Measurements from ENCODE around the gene NHERF2. TPM values are rescaled to one million over a fixed set of nuclear protein-coding genes. Genes with fewer than 3 reads are reported as not detected.

NHERF2 gene
- total and polyA plus RNA-seq, 9 of the 15 experiments (the other 6 are each of a cell fraction or from before 2014, with no cell fraction given): 0.15 to 42.0 (median 12.5) TPM

GRCh38 chr16:1982991-1983543, 43.6 kb upstream of the NHERF2 start (continued):
- TF ChIP-seq, protein P1, sequence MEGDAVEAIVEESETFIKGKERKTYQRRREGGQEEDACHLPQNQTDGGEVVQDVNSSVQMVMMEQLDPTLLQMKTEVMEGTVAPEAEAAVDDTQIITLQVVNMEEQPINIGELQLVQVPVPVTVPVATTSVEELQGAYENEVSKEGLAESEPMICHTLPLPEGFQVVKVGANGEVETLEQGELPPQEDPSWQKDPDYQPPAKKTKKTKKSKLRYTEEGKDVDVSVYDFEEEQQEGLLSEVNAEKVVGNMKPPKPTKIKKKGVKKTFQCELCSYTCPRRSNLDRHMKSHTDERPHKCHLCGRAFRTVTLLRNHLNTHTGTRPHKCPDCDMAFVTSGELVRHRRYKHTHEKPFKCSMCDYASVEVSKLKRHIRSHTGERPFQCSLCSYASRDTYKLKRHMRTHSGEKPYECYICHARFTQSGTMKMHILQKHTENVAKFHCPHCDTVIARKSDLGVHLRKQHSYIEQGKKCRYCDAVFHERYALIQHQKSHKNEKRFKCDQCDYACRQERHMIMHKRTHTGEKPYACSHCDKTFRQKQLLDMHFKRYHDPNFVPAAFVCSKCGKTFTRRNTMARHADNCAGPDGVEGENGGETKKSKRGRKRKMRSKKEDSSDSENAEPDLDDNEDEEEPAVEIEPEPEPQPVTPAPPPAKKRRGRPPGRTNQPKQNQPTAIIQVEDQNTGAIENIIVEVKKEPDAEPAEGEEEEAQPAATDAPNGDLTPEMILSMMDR (IDR thresholded peaks at IDR 0.05 in 2 of 3, conservative IDR thresholded peaks at IDR 0.05 in 1 of 3; ENCODE audit: insufficient read depth in 2 of 3, low read depth in 1 of 3, low read length in 3 of 3): 0 out of 6 replicates have a peak, but pooled peaks of 1 of the 3 experiments have one; percentile 38
- no peak for TF ChIP-seq EHMT2 (IDR thresholded peaks at IDR 0.05)
- TF ChIP-seq SMARCA5 (IDR thresholded peaks at IDR 0.05): peak; percentile 36; the same call in 1 of the 2 replicates
- no peak for TF ChIP-seq TAF1 (IDR thresholded peaks at IDR 0.05; ENCODE audit: control insufficient read depth, extremely low read depth, insufficient read depth, low read length, severe bottlenecking)
- no peak for TF ChIP-seq BACH1 (tag; IDR thresholded peaks at IDR 0.05)
- 0 out of 2 replicates have a peak, but pooled peaks have one; percentile 35 for TF ChIP-seq FOXK1 (CRISPR knock-in tag; IDR thresholded peaks at IDR 0.05; ENCODE audit: borderline replicate concordance)
- TF ChIP-seq, protein P2, sequence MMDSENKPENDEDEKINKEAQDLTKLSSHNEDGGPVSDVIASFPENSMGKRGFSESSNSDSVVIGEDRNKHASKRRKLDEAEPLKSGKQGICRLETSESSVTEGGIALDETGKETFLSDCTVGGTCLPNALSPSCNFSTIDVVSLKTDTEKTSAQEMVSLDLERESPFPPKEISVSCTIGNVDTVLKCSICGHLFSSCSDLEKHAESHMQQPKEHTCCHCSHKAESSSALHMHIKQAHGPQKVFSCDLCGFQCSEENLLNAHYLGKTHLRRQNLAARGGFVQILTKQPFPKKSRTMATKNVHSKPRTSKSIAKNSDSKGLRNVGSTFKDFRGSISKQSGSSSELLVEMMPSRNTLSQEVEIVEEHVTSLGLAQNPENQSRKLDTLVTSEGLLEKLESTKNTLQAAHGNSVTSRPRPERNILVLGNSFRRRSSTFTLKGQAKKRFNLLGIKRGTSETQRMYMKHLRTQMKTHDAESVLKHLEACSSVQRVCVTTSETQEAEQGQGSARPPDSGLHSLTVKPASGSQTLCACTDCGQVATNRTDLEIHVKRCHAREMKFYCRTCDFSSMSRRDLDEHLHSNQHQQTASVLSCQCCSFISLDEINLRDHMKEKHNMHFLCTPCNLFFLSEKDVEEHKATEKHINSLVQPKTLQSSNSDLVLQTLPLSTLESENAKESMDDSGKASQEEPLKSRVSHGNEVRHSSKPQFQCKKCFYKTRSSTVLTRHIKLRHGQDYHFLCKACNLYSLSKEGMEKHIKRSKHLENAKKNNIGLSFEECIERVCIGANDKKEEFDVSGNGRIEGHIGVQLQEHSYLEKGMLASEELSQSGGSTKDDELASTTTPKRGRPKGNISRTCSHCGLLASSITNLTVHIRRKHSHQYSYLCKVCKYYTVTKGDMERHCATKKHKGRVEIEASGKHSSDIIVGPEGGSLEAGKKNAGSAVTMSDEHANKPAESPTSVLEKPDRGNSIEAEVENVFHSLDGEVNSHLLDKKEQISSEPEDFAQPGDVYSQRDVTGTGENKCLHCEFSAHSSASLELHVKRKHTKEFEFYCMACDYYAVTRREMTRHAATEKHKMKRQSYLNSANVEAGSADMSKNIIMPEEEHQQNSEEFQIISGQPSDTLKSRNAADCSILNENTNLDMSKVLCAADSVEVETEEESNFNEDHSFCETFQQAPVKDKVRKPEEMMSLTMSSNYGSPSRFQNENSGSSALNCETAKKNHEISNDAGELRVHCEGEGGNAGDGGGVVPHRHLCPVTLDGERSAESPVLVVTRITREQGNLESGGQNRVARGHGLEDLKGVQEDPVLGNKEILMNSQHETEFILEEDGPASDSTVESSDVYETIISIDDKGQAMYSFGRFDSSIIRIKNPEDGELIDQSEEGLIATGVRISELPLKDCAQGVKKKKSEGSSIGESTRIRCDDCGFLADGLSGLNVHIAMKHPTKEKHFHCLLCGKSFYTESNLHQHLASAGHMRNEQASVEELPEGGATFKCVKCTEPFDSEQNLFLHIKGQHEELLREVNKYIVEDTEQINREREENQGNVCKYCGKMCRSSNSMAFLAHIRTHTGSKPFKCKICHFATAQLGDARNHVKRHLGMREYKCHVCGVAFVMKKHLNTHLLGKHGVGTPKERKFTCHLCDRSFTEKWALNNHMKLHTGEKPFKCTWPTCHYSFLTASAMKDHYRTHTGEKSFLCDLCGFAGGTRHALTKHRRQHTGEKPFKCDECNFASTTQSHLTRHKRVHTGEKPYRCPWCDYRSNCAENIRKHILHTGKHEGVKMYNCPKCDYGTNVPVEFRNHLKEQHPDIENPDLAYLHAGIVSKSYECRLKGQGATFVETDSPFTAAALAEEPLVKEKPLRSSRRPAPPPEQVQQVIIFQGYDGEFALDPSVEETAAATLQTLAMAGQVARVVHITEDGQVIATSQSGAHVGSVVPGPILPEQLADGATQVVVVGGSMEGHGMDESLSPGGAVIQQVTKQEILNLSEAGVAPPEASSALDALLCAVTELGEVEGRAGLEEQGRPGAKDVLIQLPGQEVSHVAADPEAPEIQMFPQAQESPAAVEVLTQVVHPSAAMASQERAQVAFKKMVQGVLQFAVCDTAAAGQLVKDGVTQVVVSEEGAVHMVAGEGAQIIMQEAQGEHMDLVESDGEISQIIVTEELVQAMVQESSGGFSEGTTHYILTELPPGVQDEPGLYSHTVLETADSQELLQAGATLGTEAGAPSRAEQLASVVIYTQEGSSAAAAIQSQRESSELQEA (IDR thresholded peaks at IDR 0.05; ENCODE audit: low read depth): no peak
- peak; percentile 90 for TF ChIP-seq ZFP36 (IDR thresholded peaks at IDR 0.05; ENCODE audit: low read depth, low read length, partially characterized antibody)
- TF ChIP-seq ZNF12 (CRISPR knock-in tag; IDR thresholded peaks at IDR 0.05): no peak
- no peak for TF ChIP-seq BRF2 (IDR thresholded peaks at IDR 0.05; ENCODE audit: borderline replicate concordance, insufficient read depth, insufficient read length)
- no peak for TF ChIP-seq GATAD2A (IDR thresholded peaks at IDR 0.05)

Measured in K562 (cell line).